ENCODE measurements around the gene CEP72. TPM values are rescaled to one million over a fixed set of nuclear protein-coding genes. Genes with fewer than 3 reads are reported as not detected.
"Not testable (repeated sequence)": the region's sequence is repeated elsewhere in the genome, so short reads cannot be mapped to it uniquely, and the experiment has no call there.

The CEP72 gene
- total RNA-seq, 1 experiment from 2014 or later = 56.5 TPM

- BruUV-seq (replicated peaks) = no TSS peak
- H3K4me1 Mint-ChIP-seq (ENCODE audit: low read depth, unreplicated experiment) = peaks cover 8% of the 10 kb centered on the region
Observed at GRCh38 chr5:603081-603998, 8.8 kb upstream of the CEP72 start.

GRCh38 chr5:604391-604831, 7.7 kb upstream of the CEP72 start:
- Mint-ChIP-seq H3K9me3 (ENCODE audit: low read depth, unreplicated experiment) (no peaks in the 10 kb centered on the region), H3K27ac (ENCODE audit: unreplicated experiment) (no peak overlapping the region), H3K4me1 (ENCODE audit: low read depth, unreplicated experiment) (peaks cover 8% of the 10 kb centered on the region), H3K4me3 (ENCODE audit: low read depth, unreplicated experiment) (no peak overlapping the region), H3K36me3 (ENCODE audit: insufficient read depth, unreplicated experiment) (no peaks in the 10 kb centered on the region), H3K27me3 (ENCODE audit: unreplicated experiment) (peaks cover 63% of the 10 kb centered on the region)
- CTCF ChIA-PET = no interaction called here
- no peak for DNase-seq
- intact Hi-C loops (cut with micrococcal nuclease; ENCODE audit: unreplicated experiment) = no loop called here
- no TSS peak for BruUV-seq (replicated peaks)
- no peak for TF ChIP-seq CTCF (IDR thresholded peaks at IDR 0.05; ENCODE audit: unreplicated experiment)

More at GRCh38 chr5:603081-603998, 8.8 kb upstream of the CEP72 start:
- Mint-ChIP-seq H3K27me3 (ENCODE audit: unreplicated experiment) (peaks cover 70% of the 10 kb centered on the region), H3K36me3 (ENCODE audit: insufficient read depth, unreplicated experiment) (no peaks in the 10 kb centered on the region), H3K9me3 (ENCODE audit: low read depth, unreplicated experiment) (peaks cover 1% of the 10 kb centered on the region), H3K27ac (ENCODE audit: unreplicated experiment) (peak overlapping the region; percentile 54), H3K4me3 (ENCODE audit: low read depth, unreplicated experiment) (no peak overlapping the region)
- intact Hi-C loops (cut with micrococcal nuclease; ENCODE audit: unreplicated experiment) = no loop called here
- no peak for DNase-seq
- no peak for TF ChIP-seq CTCF (IDR thresholded peaks at IDR 0.05; ENCODE audit: unreplicated experiment)
- CTCF ChIA-PET = interaction anchor here (0.5 kb wide), 1 partner anchor 67 kb away, joined by 10 read pairs; no protein-coding TSS in a partner anchor

GRCh38 chr5:605090-605489, 7.0 kb upstream of the CEP72 start:
- H3K27me3 Mint-ChIP-seq (ENCODE audit: unreplicated experiment) = peaks cover 56% of the 10 kb centered on the region
- H3K27ac Mint-ChIP-seq (ENCODE audit: unreplicated experiment); H3K9me3 Mint-ChIP-seq (ENCODE audit: low read depth, unreplicated experiment); intact Hi-C loops (cut with micrococcal nuclease; ENCODE audit: unreplicated experiment); DNase-seq; H3K36me3 Mint-ChIP-seq (ENCODE audit: insufficient read depth, unreplicated experiment); H3K4me1 Mint-ChIP-seq (ENCODE audit: low read depth, unreplicated experiment); H3K4me3 Mint-ChIP-seq (ENCODE audit: low read depth, unreplicated experiment); BruUV-seq (replicated peaks): not testable (repeated sequence)
- CTCF ChIA-PET = interaction anchor here (0.6 kb wide), 1 partner anchor 16 kb away, joined by 3 read pairs; no protein-coding TSS in a partner anchor

GRCh38 chr5:606061-606460, 6.1 kb upstream of the CEP72 start:
- peaks cover 3% of the 10 kb centered on the region for H3K36me3 Mint-ChIP-seq (ENCODE audit: insufficient read depth, unreplicated experiment)

More at GRCh38 chr5:606061-606460, 6.1 kb upstream of the CEP72 start:
- Mint-ChIP-seq H3K4me3 (ENCODE audit: low read depth, unreplicated experiment) (no peak overlapping the region), H3K9me3 (ENCODE audit: low read depth, unreplicated experiment) (no peaks in the 10 kb centered on the region), H3K27me3 (ENCODE audit: unreplicated experiment) (peaks cover 46% of the 10 kb centered on the region), H3K27ac (ENCODE audit: unreplicated experiment) (no peak overlapping the region), H3K4me1 (ENCODE audit: low read depth, unreplicated experiment) (peaks cover 5% of the 10 kb centered on the region)
- DNase-seq = no peak
- CTCF ChIA-PET = interaction anchor here (0.6 kb wide), 1 partner anchor 17 kb away, joined by 3 read pairs; no protein-coding TSS in a partner anchor
- intact Hi-C loops (cut with micrococcal nuclease; ENCODE audit: unreplicated experiment) = no loop called here
- BruUV-seq (replicated peaks) = no TSS peak
- TF ChIP-seq CTCF (IDR thresholded peaks at IDR 0.05; ENCODE audit: unreplicated experiment) = no peak

Measured in Calu3 (cell line).